Activated naive CD4-positive, alpha-beta T cell treated with anti-CD3 and anti-CD28 coated beads for 36 hours (primary cell): ENCODE measurements around the gene ZNF140. TPM values are rescaled to one million over a fixed set of nuclear protein-coding genes. Genes with fewer than 3 reads are reported as not detected.

Experiments used
- CTCF ChIA-PET: fragments of 350-600 bp; sonication (Branson Sonifier 250); formaldehyde crosslinking; loops from one replicate; lab custom pipeline; 2021; ENCODE audit warnings: antibody characterized with exemption; lab: Charles Lee
- DNase-seq: peaks from one replicate; pipeline ENCODE4 v3.0.0-alpha.2; 2020
- H3K27ac Mint-ChIP-seq: one replicate; pipeline ENCODE4 v1.8.0; 2021; ENCODE audit warnings: mild to moderate bottlenecking, mixed read lengths
- H3K27me3 Mint-ChIP-seq: one replicate; pipeline ENCODE4 v1.8.0; 2021; ENCODE audit warnings: low read depth, mixed read lengths
- H3K36me3 Mint-ChIP-seq: one replicate; pipeline ENCODE4 v1.8.0; 2021; ENCODE audit warnings: low read depth, mixed read lengths
- H3K4me1 Mint-ChIP-seq: one replicate; pipeline ENCODE4 v1.8.0; 2021; ENCODE audit warnings: low read depth, mixed read lengths
- H3K4me3 Mint-ChIP-seq: one replicate; pipeline ENCODE4 v1.8.0; 2021; ENCODE audit warnings: mild to moderate bottlenecking, moderate library complexity, mixed read lengths
- H3K9me3 Mint-ChIP-seq: one replicate; pipeline ENCODE4 v1.8.0; 2021; ENCODE audit warnings: mixed read lengths
- intact Hi-C: fragments of 100-400 bp; cut with micrococcal nuclease; formaldehyde crosslinking; loops from one replicate; pipeline ENCODE4 v1.15.1; 2023
- total RNA-seq, 2 experiments: library from RNA; stranded (reverse); gene quantifications; one replicate each; pipeline ENCODE4 v1.2.3, GENCODE V29; 2021

ZNF140 gene
- 10 to 100 TPM; 13.3 to 13.9 TPM for total RNA-seq

- CTCF ChIA-PET: interaction anchor here (0.8 kb wide), 1 partner anchor 100 kb away, joined by 3 read pairs; no protein-coding TSS in a partner anchor
- Mint-ChIP-seq H3K4me3 (no peak within 1 kb of the TSS), H3K36me3 (peaks cover 57% of the 10 kb centered on the region), H3K4me1 (peaks cover 13% of the 10 kb centered on the region), H3K9me3 (peaks cover 57% of the 10 kb centered on the region), H3K27ac (no peak within 1 kb of the TSS), H3K27me3 (no peaks in the 10 kb centered on the region)
- intact Hi-C loops: loop anchor here (1.0 to 2.0 kb wide), 9 partner anchors 43 to 393 kb away; partner anchors contain the start of genes CHFR, GOLGA3, POLE and PXMP2
- DNase-seq: peak; percentile 95
Measured at GRCh38 chr12:133080368-133081158, at the start of gene ZNF140. Gene ZNF140, plus strand, starts transcription at chr12:133080923. Its CDS starts 398 bp downstream, at chr12:133081321.

GRCh38 chr12:133037207-133038005, 43.3 kb upstream of the ZNF140 start, which contains the start of gene ZNF84:
Gene ZNF84, plus strand, starts transcription at chr12:133037509. Its CDS starts 3,959 bp downstream, at chr12:133041468.
- peaks cover 53% of the 10 kb centered on the region for H3K9me3 Mint-ChIP-seq
- H3K4me1 Mint-ChIP-seq: peaks cover 10% of the 10 kb centered on the region
- CTCF ChIA-PET: interaction anchor here (1.0 to 1.2 kb wide), 2 partner anchors 21 to 144 kb away, joined by 3 to 4 read pairs; partner anchors contain the start of gene ZNF268
- DNase-seq: peak; percentile 97
- peak within 1 kb of the TSS; percentile 97 for H3K4me3 Mint-ChIP-seq
- H3K27me3 Mint-ChIP-seq: no peaks in the 10 kb centered on the region
- peaks cover 45% of the 10 kb centered on the region for H3K36me3 Mint-ChIP-seq
- H3K27ac Mint-ChIP-seq: peak within 1 kb of the TSS; percentile 97
- intact Hi-C loops: loop anchor here (1.0 kb wide), 7 partner anchors 43 to 269 kb away; partner anchors contain the start of genes ZNF10, ZNF140, ZNF26 and ZNF268

GRCh38 chr12:133038118-133038709, 42.5 kb upstream of the ZNF140 start:
- Mint-ChIP-seq H3K4me3 (peak overlapping the region; percentile 97), H3K27ac (peak overlapping the region; percentile 97), H3K9me3 (peaks cover 60% of the 10 kb centered on the region), H3K36me3 (peaks cover 53% of the 10 kb centered on the region), H3K4me1 (peaks cover 10% of the 10 kb centered on the region), H3K27me3 (no peaks in the 10 kb centered on the region)
- intact Hi-C loops: no loop called here
- DNase-seq: no peak
- CTCF ChIA-PET: interaction anchor here (1.0 to 1.2 kb wide), 2 partner anchors 20 to 143 kb away, joined by 3 to 4 read pairs; partner anchors contain the start of gene ZNF268

- CTCF ChIA-PET: interaction anchor here (1.3 kb wide), 1 partner anchor 12 kb away, joined by 3 read pairs; no protein-coding TSS in a partner anchor
- Mint-ChIP-seq H3K4me3 (no peak overlapping the region), H3K36me3 (peaks cover 96% of the 10 kb centered on the region), H3K27ac (no peak overlapping the region), H3K27me3 (no peaks in the 10 kb centered on the region), H3K9me3 (peaks cover 74% of the 10 kb centered on the region), H3K4me1 (no peaks in the 10 kb centered on the region)
- no peak for DNase-seq
- intact Hi-C loops: no loop called here
Measured at GRCh38 chr12:133046698-133047097, 34.0 kb upstream of the ZNF140 start.

GRCh38 chr12:133057446-133057845, 23.3 kb upstream of the ZNF140 start:
- CTCF ChIA-PET: interaction anchor here (0.6 to 1.3 kb wide), 3 partner anchors 19 to 24 kb away, joined by 3 to 4 read pairs (median 3); no protein-coding TSS in a partner anchor
- Mint-ChIP-seq H3K9me3 (peaks cover 63% of the 10 kb centered on the region), H3K4me1 (no peaks in the 10 kb centered on the region), H3K27ac (no peak overlapping the region), H3K4me3 (no peak overlapping the region), H3K36me3 (peaks cover 69% of the 10 kb centered on the region), H3K27me3 (no peaks in the 10 kb centered on the region)
- DNase-seq: no peak
- intact Hi-C loops: no loop called here

- CTCF ChIA-PET: interaction anchor here (0.6 to 1.3 kb wide), 3 partner anchors 12 to 44 kb away, joined by 3 to 4 read pairs (median 3); no protein-coding TSS in a partner anchor
- H3K4me3 Mint-ChIP-seq: no peak overlapping the region
- H3K36me3 Mint-ChIP-seq: peaks cover 68% of the 10 kb centered on the region
- peaks cover 66% of the 10 kb centered on the region for H3K9me3 Mint-ChIP-seq
- H3K4me1 Mint-ChIP-seq: no peaks in the 10 kb centered on the region
- no peaks in the 10 kb centered on the region for H3K27me3 Mint-ChIP-seq
- intact Hi-C loops: no loop called here
- DNase-seq: no peak
- no peak overlapping the region for H3K27ac Mint-ChIP-seq
Measured at GRCh38 chr12:133058203-133059113, 22.3 kb upstream of the ZNF140 start.

- intact Hi-C loops: no loop called here
- H3K4me3 Mint-ChIP-seq: no peak overlapping the region
- DNase-seq: no peak
- no peaks in the 10 kb centered on the region for H3K4me1 Mint-ChIP-seq
- H3K27me3 Mint-ChIP-seq: no peaks in the 10 kb centered on the region
- H3K27ac Mint-ChIP-seq: no peak overlapping the region
- CTCF ChIA-PET: no interaction called here
- H3K9me3 Mint-ChIP-seq: peaks cover 80% of the 10 kb centered on the region
- H3K36me3 Mint-ChIP-seq: peaks cover 59% of the 10 kb centered on the region
Measured at GRCh38 chr12:133061954-133062353, 18.8 kb upstream of the ZNF140 start.

- H3K9me3 Mint-ChIP-seq: peaks cover 75% of the 10 kb centered on the region
- DNase-seq: no peak
- peaks cover 47% of the 10 kb centered on the region for H3K36me3 Mint-ChIP-seq
- no peak overlapping the region for H3K4me3 Mint-ChIP-seq
- intact Hi-C loops: no loop called here
- no peaks in the 10 kb centered on the region for H3K4me1 Mint-ChIP-seq
- CTCF ChIA-PET: no interaction called here
- no peak overlapping the region for H3K27ac Mint-ChIP-seq
- H3K27me3 Mint-ChIP-seq: no peaks in the 10 kb centered on the region
Measured at GRCh38 chr12:133063556-133063955, 17.2 kb upstream of the ZNF140 start.

- CTCF ChIA-PET: no interaction called here
- Mint-ChIP-seq H3K27ac (no peak overlapping the region), H3K9me3 (peaks cover 46% of the 10 kb centered on the region)
Measured at GRCh38 chr12:133073836-133074235, 6.9 kb upstream of the ZNF140 start.

GRCh38 chr12:133080026-133080367, 726 bp upstream of the ZNF140 start:
- peaks cover 13% of the 10 kb centered on the region for H3K4me1 Mint-ChIP-seq
- H3K27ac Mint-ChIP-seq: no peak overlapping the region
- CTCF ChIA-PET: interaction anchor here (0.8 kb wide), 1 partner anchor 101 kb away, joined by 3 read pairs; no protein-coding TSS in a partner anchor
- H3K36me3 Mint-ChIP-seq: peaks cover 52% of the 10 kb centered on the region
- intact Hi-C loops: loop anchor here (1.0 to 2.0 kb wide), 9 partner anchors 43 to 393 kb away; partner anchors contain the start of genes CHFR, GOLGA3, POLE and PXMP2
- peaks cover 54% of the 10 kb centered on the region for H3K9me3 Mint-ChIP-seq
- no peaks in the 10 kb centered on the region for H3K27me3 Mint-ChIP-seq
- H3K4me3 Mint-ChIP-seq: no peak overlapping the region
- DNase-seq: peak; percentile 98

More at GRCh38 chr12:133073836-133074235, 6.9 kb upstream of the ZNF140 start:
- Mint-ChIP-seq H3K36me3 (peaks cover 18% of the 10 kb centered on the region), H3K27me3 (no peaks in the 10 kb centered on the region), H3K4me1 (no peaks in the 10 kb centered on the region), H3K4me3 (no peak overlapping the region)
- no peak for DNase-seq
- intact Hi-C loops: no loop called here
